Hepatic stellate cell (primary cell): ENCODE data around the gene ARID4B.
A peak's percentile ranks its signal among the peaks of the same experiment; 100 is the strongest.
"Not testable (repeated sequence)": the region's sequence is repeated elsewhere in the genome, so short reads cannot be mapped to it uniquely, and the experiment has no call there.

Experiments used
- DNase-seq: peaks from one replicate; pipeline ENCODE4 v3.0.0; 2011; ENCODE audit warnings: low spot score

Gene ARID4B

GRCh38 chr1:235268379-235269125 lies 59.4 kb downstream of the ARID4B start:
- DNase-seq = no peak

DNA sequence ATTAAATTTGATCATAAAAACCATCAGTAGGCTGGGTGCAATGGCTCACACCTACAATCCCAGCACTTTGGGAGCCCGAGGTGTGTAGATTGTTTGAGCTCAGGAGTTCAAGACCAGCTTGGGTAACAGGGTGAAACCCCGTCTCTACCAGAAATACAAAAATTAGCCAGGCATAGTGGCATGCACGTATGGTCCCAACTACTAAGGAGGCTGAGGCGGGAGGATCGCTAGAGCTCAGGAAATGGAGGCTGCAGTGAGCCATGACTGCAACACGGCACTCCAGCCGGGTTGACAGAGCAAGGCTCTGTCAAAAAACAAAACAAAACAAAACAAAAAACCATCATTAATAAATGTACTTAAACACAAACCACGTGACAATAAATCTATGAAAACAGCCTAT lies 61.0 kb downstream of the ARID4B start:
- no peak for DNase-seq

GRCh38 chr1:235266325-235266724 lies 61.7 kb downstream of the ARID4B start:
- no peak for DNase-seq

- no peak for DNase-seq
Measured at GRCh38 chr1:235265900-235266299, 62.1 kb downstream of the ARID4B start.

- DNase-seq = no peak
Measured at GRCh38 chr1:235264327-235264726, 63.7 kb downstream of the ARID4B start.

- no peak for DNase-seq
Measured at GRCh38 chr1:235262539-235262938, 65.4 kb downstream of the ARID4B start.

GRCh38 chr1:235261243-235261642 lies 66.7 kb downstream of the ARID4B start:
- no peak for DNase-seq

DNA sequence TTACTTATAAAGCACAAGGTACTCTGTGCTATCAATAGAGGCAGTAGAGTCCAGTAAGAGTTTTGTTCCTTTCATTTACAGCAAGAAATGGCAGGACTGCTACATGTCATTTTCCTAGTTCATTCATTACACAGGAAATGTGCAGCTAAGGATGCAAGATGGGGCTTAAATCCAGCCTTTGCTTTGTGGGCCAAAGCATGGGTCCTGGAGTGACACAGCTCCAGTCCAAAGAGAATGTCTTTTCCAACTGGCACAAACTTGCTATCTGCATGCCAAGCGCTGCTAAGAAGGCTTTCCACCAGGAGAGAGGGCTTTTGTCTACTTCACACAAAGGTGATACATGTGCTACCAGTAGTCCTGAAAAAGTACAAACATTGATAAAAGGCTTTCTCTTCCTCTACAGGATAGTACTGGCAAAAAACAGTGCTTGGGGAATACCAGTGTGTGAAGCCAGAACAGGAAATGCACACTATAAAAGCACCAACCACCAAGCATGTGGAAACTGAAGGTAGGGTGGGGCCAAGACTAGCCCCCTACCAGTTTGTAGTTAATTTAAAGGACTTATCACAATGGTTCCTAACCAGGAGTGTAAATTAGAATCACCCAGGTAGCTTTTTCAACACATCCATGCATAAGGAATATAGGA lies 68.7 kb downstream of the ARID4B start:
- no peak for DNase-seq

DNA sequence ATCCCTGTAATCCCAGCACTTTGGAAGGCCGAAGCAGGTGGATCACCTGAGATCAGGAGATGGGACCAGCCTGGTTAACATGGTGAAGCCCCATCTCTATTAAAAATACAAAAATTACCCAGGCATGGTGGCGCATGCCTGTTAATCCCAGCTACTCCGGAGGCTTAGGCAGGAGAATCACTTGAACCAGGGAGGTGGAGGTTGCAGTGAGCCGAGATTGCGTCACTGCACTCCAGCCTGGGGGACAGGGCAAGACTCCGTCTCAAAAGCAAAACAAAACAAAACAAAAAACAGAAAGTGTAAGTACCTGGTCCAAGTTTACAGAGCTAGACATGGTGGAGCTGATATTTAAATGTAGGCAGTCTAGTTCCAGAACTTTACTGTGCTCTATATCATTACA lies 69.9 kb downstream of the ARID4B start:
- DNase-seq = not testable (repeated sequence)

DNA sequence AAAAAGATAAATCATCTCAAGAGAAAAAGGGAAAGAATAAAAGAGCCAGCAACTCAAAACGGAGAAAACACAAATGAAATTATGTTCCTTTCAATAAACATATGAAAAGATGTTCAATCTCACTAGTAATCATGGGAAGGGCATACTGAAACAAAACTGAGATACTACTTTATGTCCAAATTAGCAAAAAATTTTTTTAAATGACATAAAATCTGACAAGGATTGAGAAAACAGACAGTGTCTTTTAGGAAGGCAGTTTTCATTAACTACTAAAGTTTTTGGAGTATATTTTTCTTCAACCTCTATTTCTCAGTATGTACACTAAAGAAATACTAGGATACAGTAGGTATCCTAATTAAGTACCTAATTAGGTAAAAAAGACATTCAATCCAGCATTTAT lies 73.3 kb downstream of the ARID4B start:
- DNase-seq = no peak

- DNase-seq = peak; percentile 32
Measured at GRCh38 chr1:235253219-235253962, 74.6 kb downstream of the ARID4B start.

- DNase-seq = no peak
Measured at GRCh38 chr1:235250430-235250829, 77.5 kb downstream of the ARID4B start.

- no peak for DNase-seq
Measured at GRCh38 chr1:235246022-235246948, 81.7 kb downstream of the ARID4B start.

- no peak for DNase-seq
Measured at GRCh38 chr1:235244974-235245592, 82.9 kb downstream of the ARID4B start.

GRCh38 chr1:235240960-235241359 lies 87.0 kb downstream of the ARID4B start:
- DNase-seq = no peak

GRCh38 chr1:235239851-235240250 lies 88.1 kb downstream of the ARID4B start:
- peak; percentile 4 for DNase-seq

DNA sequence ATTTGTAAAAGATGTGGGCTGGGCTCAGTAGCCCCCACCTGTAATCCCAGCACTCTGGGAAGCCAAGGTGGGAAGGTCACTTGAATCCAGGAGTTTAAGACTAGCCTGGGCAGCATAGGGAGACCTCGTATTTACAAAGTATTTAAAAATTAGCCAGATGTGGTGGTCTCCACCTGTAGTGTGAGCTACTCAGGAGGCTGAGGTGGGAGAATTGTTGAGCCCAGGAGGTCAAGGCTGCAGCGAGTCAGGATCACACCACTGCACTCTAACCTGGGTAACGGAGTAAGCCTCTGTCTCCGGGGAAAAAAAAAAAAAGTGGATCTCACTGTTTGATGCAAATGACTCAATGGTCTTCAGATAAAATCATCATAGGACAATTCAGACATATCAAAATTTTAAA lies 89.4 kb downstream of the ARID4B start:
- DNase-seq = no peak

GRCh38 chr1:235236128-235236527 lies 91.9 kb downstream of the ARID4B start:
- DNase-seq = no peak

DNA sequence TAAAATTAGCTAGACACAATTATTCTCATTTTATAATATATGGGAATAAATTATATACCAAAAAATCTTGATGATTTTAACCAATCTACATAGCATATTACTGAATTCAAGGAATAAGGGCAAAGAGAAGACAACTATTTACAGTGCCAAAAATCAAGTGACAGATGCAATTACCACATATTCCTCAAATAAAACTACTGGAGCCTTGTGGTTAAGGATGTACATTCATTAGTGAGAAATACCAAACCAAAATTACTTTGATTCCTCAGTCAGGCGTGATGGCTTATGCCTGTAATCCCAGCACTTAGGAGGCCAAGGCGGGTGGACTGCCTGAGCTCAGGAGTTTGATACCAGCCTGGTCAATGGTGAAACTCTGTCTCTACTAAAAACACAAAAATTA lies 98.1 kb downstream of the ARID4B start:
- no peak for DNase-seq

DNA sequence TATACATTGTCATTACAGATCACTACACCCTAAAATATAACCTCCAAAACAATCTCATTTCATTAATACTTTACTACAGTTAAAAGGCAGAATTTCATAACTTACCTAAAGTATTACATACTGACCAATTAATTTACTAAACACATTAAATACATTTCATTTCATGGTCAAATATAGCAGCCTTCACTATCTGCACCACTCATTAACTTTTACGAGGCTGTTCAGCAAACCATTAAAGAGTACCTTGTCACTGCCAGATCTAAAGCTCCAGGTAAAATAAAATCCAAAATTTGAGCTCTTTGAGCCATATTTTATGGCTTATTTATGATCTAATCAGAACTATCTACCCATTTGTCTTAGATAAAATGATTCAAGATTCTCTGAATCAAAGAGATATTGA lies 100.6 kb downstream of the ARID4B start:
- DNase-seq = no peak

DNA sequence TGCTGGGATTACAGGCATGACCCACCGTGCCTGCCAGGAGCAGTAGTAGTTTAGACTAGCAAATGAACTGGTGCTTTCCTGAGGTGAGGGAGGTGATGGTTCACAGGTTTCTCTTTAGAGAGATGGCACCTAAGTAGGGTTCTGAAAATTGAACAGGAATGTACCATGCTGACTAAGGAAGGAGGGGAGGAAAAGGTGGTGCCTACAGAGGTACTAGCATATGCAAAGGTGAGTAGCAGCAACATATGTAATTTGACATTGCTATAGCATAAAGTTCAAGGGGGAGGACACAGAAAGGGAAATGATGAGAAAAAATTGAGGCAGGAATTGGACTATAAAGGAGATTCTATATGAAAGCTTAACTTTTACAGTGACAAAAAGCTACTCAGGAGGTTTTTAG lies 101.0 kb downstream of the ARID4B start:
- DNase-seq = no peak

DNA sequence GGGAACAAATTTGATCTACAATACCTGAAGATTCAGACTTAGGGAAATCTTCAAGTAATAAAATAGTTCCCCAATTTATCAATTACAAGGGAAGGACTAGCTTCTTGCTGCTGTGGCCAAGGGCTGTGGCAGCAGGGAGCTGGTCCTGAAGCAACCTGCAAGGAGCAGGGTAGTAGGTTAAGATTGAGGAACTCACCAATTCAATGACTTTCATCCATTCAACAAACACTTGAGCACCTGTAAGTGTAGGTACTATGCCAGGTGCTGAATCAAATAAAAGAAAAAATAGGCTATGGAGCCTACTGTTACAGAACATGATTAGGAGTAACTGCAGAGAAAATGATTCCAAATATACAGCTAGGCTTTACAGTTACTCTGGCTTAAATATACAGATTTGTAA lies 102.7 kb downstream of the ARID4B start:
- DNase-seq = no peak
